GM21526 (cell line): ENCODE measurements around the gene MAPK14.

Experiments used
- ATAC-seq: cut with Tn5 transposase; IDR thresholded peaks from one replicate; pipeline ENCODE4 v1.9.1; 2021; ENCODE audit warnings: moderate library complexity; ENCODE audit not compliant: unreplicated experiment, low FRiP score

Gene MAPK14

GRCh38 chr6:36131511-36132245 is 104.1 kb downstream of the MAPK14 start:
- peak; percentile 77 for ATAC-seq

- ATAC-seq = no peak
Observed at GRCh38 chr6:36132246-36132895, 104.8 kb downstream of the MAPK14 start.

- ATAC-seq = no peak
Observed at GRCh38 chr6:36133148-36133547, 105.5 kb downstream of the MAPK14 start.

GRCh38 chr6:36133912-36134311 is 106.3 kb downstream of the MAPK14 start:
- no peak for ATAC-seq

GRCh38 chr6:36135053-36135731 is 107.6 kb downstream of the MAPK14 start:
- ATAC-seq = no peak

GRCh38 chr6:36136034-36136433 is 108.4 kb downstream of the MAPK14 start:
- ATAC-seq = no peak

GRCh38 chr6:36136551-36136950 is 108.9 kb downstream of the MAPK14 start:
- no peak for ATAC-seq

GRCh38 chr6:36138667-36139066 is 111.1 kb downstream of the MAPK14 start:
- no peak for ATAC-seq

GRCh38 chr6:36139431-36139830 is 111.8 kb downstream of the MAPK14 start:
- no peak for ATAC-seq

GRCh38 chr6:36139991-36140710 is 112.5 kb downstream of the MAPK14 start:
- ATAC-seq = no peak

GRCh38 chr6:36141091-36141490 is 113.5 kb downstream of the MAPK14 start:
- ATAC-seq = no peak

GRCh38 chr6:36141961-36142360 is 114.4 kb downstream of the MAPK14 start:
- ATAC-seq = no peak

GRCh38 chr6:36142971-36143838 is 115.6 kb downstream of the MAPK14 start:
- ATAC-seq = no peak

GRCh38 chr6:36145495-36145894 is 117.9 kb downstream of the MAPK14 start:
- no peak for ATAC-seq

- ATAC-seq = no peak
Observed at GRCh38 chr6:36147294-36147693, 119.7 kb downstream of the MAPK14 start.

GRCh38 chr6:36149476-36149875 is 121.9 kb downstream of the MAPK14 start:
- ATAC-seq = no peak

- no peak for ATAC-seq
Observed at GRCh38 chr6:36150283-36150682, 122.7 kb downstream of the MAPK14 start.

- no peak for ATAC-seq
Observed at GRCh38 chr6:36154286-36154685, 126.7 kb downstream of the MAPK14 start.

- no peak for ATAC-seq
Observed at GRCh38 chr6:36155662-36156061, 128.1 kb downstream of the MAPK14 start.

- ATAC-seq = no peak
Observed at GRCh38 chr6:36160147-36160760, 132.6 kb downstream of the MAPK14 start.
